ENCODE measurements around the gene BCL2L13.

GRCh38 chr22:17629641-17630040, 8.9 kb upstream of the BCL2L13 start:
- TF ChIP-seq, protein P1, sequence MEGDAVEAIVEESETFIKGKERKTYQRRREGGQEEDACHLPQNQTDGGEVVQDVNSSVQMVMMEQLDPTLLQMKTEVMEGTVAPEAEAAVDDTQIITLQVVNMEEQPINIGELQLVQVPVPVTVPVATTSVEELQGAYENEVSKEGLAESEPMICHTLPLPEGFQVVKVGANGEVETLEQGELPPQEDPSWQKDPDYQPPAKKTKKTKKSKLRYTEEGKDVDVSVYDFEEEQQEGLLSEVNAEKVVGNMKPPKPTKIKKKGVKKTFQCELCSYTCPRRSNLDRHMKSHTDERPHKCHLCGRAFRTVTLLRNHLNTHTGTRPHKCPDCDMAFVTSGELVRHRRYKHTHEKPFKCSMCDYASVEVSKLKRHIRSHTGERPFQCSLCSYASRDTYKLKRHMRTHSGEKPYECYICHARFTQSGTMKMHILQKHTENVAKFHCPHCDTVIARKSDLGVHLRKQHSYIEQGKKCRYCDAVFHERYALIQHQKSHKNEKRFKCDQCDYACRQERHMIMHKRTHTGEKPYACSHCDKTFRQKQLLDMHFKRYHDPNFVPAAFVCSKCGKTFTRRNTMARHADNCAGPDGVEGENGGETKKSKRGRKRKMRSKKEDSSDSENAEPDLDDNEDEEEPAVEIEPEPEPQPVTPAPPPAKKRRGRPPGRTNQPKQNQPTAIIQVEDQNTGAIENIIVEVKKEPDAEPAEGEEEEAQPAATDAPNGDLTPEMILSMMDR (IDR thresholded peaks at IDR 0.05): no peak
- TF ChIP-seq POLR2A (IDR thresholded peaks at IDR 0.05): no peak
